ENCODE measurements around the gene CASKIN1. TPM values are rescaled to one million over a fixed set of nuclear protein-coding genes. Genes with fewer than 3 reads are reported as not detected.

The CASKIN1 gene
- total and polyA plus RNA-seq, 10 of the 15 experiments (the other 5 are each of a cell fraction or from before 2014, with no cell fraction given) = 0.03 to 0.33 (median 0.11) TPM; not detected in 5

- TF ChIP-seq KDM1A (IDR thresholded peaks at IDR 0.05; ENCODE audit: borderline replicate concordance) (no peak), CBX3 (IDR thresholded peaks at IDR 0.05; ENCODE audit: borderline replicate concordance, low read depth) (no peak), SUPT20H (IDR thresholded peaks at IDR 0.05; ENCODE audit: borderline replicate concordance, control insufficient read depth, low read depth, low read length) (no peak)
- TF ChIP-seq, protein P1, sequence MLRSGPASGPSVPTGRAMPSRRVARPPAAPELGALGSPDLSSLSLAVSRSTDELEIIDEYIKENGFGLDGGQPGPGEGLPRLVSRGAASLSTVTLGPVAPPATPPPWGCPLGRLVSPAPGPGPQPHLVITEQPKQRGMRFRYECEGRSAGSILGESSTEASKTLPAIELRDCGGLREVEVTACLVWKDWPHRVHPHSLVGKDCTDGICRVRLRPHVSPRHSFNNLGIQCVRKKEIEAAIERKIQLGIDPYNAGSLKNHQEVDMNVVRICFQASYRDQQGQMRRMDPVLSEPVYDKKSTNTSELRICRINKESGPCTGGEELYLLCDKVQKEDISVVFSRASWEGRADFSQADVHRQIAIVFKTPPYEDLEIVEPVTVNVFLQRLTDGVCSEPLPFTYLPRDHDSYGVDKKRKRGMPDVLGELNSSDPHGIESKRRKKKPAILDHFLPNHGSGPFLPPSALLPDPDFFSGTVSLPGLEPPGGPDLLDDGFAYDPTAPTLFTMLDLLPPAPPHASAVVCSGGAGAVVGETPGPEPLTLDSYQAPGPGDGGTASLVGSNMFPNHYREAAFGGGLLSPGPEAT (IDR thresholded peaks at IDR 0.05; ENCODE audit: low read depth) = no peak
These were observed 24.7 kb downstream of the CASKIN1 start (continued) for GRCh38 chr16:2171601-2172178.

DNA sequence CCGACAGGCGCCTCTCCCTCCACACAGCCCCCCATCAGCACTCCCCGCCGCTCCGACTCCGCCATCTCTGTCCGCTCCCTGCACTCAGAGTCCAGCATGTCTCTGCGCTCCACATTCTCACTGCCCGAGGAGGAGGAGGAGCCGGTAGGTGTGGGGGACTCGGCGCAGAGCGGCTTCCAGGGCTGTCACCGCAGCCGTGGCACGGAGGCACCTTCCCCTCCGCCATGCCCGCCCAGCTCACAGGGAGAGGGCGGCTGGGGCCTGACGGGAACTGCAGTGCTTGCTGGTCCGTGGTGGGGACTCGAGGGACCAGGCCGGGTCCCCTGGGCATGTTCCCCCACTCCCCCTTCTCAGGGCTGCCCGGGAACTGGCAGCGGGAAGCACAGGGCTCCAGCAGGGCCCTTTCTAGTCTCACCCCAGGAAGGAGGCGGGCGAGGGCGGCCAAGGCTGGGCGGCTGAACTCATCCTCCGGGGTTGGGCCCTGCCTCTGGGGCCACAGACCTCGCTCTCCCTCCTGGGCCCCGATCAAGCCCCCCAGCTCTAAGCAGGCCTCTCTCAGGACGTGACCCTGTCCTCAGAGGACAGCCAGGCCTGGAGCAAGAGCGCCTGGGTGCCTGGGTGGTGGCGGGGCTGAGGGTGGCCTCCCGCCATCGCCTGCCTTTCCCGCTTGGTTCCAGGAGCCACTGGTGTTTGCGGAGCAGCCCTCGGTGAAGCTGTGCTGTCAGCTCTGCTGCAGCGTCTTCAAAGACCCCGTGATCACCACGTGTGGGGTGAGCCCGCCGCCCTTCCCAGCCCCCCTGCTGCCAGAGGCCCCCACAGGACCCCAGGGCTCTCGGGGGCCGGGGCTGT is 25.6 kb downstream of the CASKIN1 start:
- intact Hi-C loops (cut with micrococcal nuclease; ENCODE audit: unreplicated experiment) = no loop called here
- ChIA-PET CTCF (no interaction called here), SMC1A (ENCODE audit: uncharacterized antibody, unreplicated experiment) (no interaction called here), RAD21 (ENCODE audit: unreplicated experiment) (no interaction called here), POLR2A (no interaction called here)
- Histone ChIP-seq H3K36me3 (ENCODE audit: control insufficient read depth in 2 of 2, insufficient read depth in 2 of 2, low read length in 1 of 2) (peaks cover 10 to 23% of the 10 kb centered on the region in 2 experiments; a peak in 3 of 4 replicates), H3K27me3 (replicated peaks in 1 of 2; ENCODE audit: control insufficient read depth in 2 of 2, insufficient read depth in 2 of 2, low read length in 1 of 2) (no peaks in the 10 kb centered on the region), H3K4me2 (ENCODE audit: control insufficient read depth, insufficient read depth) (no peak overlapping the region), H3K27ac (ENCODE audit: control insufficient read depth, insufficient read depth) (no peak overlapping the region), H3K9me3 (replicated peaks; ENCODE audit: control insufficient read depth, insufficient read depth, low read length) (no peaks in the 10 kb centered on the region), H3K9ac (ENCODE audit: control insufficient read depth, insufficient read depth, low read length) (no peak overlapping the region), H2AFZ (ENCODE audit: control insufficient read depth, low read depth, low read length) (no peak overlapping the region), H4K20me1 (ENCODE audit: control insufficient read depth, insufficient read depth) (no peaks in the 10 kb centered on the region), H3K4me1 (ENCODE audit: control insufficient read depth, insufficient read depth, low read length) (no peaks in the 10 kb centered on the region), H3K79me2 (ENCODE audit: control insufficient read depth, insufficient read depth, low read length) (no peaks in the 10 kb centered on the region), H3K4me3 (no peak overlapping the region)
- no peak for TF ChIP-seq ATF3 (IDR thresholded peaks at IDR 0.05; ENCODE audit: borderline replicate concordance, extremely low read depth, low read depth, low read length)
- peak; percentile 13; the same call in 1 of the 2 replicates for TF ChIP-seq POLR2A (IDR thresholded peaks at IDR 0.05; ENCODE audit: low read depth, low read length)
- no peak for ATAC-seq
- no peak for DNase-seq (ENCODE audit: low read depth, low spot score)
- FAIRE-seq = no peak
- in situ Hi-C loops (cut with MboI) = no loop called here
- BruUV-seq (replicated peaks) = no TSS peak
- 91% methylated on average over 38 of the region's 47 CpGs for WGBS (ENCODE audit: insufficient coverage, insufficient replicate concordance, low lambda C conversion rate, missing lambda C conversion rate)
